Transverse colon (tissue), 4 donors: ENCODE results near the gene PPP1R9A.

Experiments
- CTCF ChIP-seq, 5 experiments: fragments of 200-600 bp in 3 of 5; fragments of 450-650 bp in 2 of 5; sonication (generic) in 3 of 5; IDR thresholded peaks; 1 replicate in 2 of 5; 2 replicates in 3 of 5; pipeline ENCODE4 v1.5.1; 2016 to 2017; ENCODE audit warnings: antibody characterized with exemption in 5 of 5, inconsistent platforms in 3 of 5, mild to moderate bottlenecking in 2 of 5, moderate library complexity in 1 of 5
- POLR2A ChIP-seq: fragments of 450-650 bp; IDR thresholded peaks from one replicate; pipeline ENCODE4 v1.6.1; 2016; ENCODE audit warnings: antibody characterized with exemption, mild to moderate bottlenecking, moderate library complexity
- POLR2AphosphoS5 ChIP-seq, 3 donors: sonication (generic); formaldehyde crosslinking; IDR thresholded peaks; one replicate each; pipeline ENCODE4 v1.6.1; 2016; ENCODE audit warnings: antibody characterized with exemption in 3 of 3

GRCh38 chr7:95342642-95343307, 435.4 kb downstream of the PPP1R9A start:
- TF ChIP-seq CTCF (IDR thresholded peaks at IDR 0.05): no peak
- no peak for TF ChIP-seq POLR2AphosphoS5 (IDR thresholded peaks at IDR 0.05)
- no peak for TF ChIP-seq POLR2A
